Activated T-cell treated with anti-CD3 and anti-CD28 coated beads for 4 hours (primary cell): ENCODE data around the gene NARF.

Experiments used
- DNase-seq: peaks from one replicate; pipeline ENCODE4 v3.0.0-alpha.2; 2020

Gene NARF

DNA sequence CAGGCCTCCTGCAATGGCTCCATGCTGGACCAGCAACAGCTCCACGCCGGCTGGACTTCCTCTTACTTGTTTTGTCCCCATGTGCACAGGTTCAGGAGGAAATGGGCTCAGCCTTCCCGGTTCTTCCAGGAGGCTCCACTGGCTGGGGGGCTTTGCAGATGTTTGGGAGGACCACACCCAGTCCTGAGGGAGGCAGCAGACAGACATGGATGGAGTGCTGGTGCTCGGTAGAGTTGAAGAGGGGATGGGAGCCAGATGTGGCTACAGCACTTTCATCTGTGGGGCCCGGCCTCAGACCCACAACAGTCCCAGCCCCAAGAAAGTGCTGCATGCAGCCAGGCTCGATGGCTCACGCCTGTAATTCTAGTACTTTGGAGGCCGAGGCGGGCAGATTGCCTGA, 21.8 kb downstream of the NARF start:
- DNase-seq: no peak

DNA sequence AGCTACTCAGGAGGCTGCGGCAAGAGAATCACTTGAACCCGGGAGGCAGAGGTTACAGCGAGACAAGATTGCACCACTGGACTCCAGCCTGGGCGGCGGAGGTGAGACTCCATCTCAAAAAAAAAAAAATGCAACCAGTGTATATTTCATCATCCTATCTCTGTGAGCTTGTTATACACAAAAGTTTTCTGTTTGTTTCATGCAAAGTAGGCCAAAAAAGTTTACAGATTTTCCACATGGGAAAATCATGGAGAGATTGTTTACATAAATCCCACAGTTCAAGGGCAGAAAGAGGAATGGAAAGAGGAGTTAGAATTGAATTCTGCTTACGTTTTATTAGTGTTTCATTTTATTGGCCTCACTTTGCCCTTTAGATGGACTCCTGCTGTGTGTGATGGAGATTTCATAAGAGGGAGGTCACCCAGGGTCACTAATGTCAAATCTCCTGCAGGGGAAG, 24.7 kb downstream of the NARF start:
- DNase-seq: no peak

GRCh38 chr17:82483836-82484235, 25.3 kb downstream of the NARF start:
- DNase-seq: no peak

- DNase-seq: no peak
Measured at GRCh38 chr17:82486231-82487094, 27.9 kb downstream of the NARF start.

DNA sequence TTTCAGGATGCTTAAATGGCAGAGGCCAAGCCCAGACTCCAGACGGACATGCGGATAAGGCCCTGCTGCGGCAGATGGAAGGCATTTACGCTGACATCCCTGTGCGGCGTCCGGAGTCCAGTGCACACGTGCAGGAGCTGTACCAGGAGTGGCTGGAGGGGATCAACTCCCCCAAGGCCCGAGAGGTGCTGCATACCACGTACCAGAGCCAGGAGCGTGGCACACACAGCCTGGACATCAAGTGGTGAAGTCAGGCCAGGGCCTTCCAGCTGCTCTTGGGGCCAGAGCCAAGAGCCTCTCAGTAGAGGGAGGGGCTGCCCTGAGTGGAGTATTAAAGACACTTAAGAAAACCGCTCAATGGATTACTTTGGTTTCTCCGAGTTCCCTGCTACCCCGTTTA, 29.4 kb downstream of the NARF start:
- DNase-seq: no peak

GRCh38 chr17:82489117-82489516, 30.6 kb downstream of the NARF start:
- no peak for DNase-seq

DNA sequence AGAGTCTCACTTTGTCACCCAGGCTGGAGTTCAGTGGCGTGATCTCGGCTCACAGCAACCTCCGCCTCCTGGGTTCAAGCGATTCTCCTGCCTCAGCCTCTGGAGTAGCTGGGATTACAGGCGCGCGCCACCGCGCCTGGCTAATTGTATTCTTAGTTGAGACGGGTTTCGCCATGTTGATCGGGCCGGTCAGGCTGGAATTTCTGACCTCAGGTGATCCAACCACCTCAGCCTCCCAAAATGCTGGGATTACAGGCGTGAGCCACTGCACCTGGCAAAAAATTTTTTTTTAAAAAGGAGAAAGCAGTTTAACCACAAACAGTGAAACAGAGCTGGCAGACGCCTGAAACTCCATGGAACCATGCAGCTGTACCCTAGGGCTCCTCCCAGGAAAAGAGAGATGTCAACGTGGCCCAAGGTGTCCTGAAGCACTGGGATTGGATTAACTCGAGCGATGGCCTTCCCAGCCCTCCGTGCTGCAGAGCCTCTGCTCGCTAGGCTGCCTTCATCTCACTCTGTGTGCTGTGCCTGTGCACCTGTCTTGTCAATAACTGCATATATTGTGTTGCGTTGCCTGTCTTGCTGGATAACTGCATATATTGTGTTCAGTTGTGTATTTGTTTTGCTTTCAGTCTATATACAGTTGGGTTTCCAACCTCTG, 31.4 kb downstream of the NARF start:
- no peak for DNase-seq

DNA sequence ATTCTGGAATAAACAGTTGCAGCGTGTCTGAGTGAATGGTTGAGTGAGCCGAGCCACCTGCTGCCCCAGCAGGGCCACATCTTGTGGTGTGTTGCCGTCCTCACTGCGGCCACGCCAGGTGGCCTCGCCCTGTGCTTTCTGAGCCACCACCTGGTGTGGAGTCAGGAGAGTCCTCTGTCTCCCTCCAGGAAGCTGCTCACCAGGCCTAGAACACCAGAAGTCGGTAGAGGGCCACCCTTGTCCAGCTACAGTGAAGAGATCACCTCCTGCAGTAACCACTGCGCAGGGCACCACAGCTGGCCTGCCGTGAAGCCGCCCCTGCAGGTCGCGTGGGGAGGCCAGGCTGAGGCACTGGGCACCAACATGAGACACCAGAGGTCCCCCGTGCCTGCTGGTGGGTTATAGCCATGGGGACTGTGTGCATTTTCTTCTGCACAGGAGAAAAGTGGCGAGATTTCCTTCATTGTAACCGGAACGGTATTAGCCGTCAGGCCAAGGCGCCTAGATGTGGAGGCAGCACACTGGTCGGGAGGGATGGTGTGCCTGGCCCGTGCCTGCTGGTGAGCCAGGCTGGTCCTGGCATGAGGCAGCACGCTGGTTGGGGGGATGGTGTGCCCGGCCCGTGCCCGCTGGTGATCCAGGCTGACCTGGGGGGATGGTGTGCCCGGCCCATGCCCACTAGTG, 32.1 kb downstream of the NARF start:
- no peak for DNase-seq

- no peak for DNase-seq
Measured at GRCh38 chr17:82491196-82491530, 32.6 kb downstream of the NARF start.

DNA sequence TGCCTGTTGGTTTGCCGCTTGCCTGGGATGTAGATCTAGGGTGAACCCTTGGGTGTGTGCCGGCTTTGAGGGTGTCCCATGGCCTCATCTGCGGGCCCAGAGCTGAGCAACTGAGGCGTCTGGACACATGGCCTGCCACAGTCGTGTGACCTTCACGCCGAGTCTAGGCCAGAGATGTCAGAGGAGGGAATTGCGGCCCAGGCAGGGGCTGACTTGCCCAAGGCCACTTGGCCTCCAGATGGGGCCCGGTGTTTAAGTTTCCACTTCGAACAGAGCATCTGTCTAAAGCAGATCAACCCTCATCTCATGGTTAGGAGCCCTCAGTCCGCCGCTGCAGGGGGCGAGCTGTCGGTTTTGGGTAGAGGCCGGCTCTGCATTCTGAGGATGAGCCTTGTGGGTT, 33.0 kb downstream of the NARF start:
- no peak for DNase-seq

DNA sequence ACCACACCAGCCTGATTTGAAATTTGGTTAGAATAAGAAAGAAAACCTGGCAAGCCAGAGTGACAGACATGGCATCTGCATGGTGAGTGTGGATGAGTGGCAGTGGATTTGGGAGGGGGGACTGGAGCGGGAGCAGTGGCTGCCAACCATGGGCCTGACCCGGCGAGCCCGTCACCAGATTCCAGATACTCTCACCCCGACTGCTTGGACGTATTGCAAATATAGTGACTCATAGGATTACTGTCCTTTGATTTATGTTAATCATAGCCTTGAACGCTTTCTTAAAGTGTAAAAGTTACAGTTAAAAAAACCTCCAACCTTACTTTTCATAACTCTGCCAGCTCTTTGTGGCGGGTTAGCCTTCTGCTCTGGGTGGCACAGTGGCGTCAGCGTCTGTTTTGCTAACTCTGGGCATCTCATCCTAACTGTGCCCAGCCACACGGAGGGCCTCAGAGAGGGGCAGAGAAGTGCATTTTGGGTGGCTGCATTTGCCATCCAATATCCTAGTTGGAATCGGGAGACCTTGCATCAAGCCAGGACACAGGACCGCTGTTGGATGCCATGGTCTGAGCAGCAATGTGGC, 34.2 kb downstream of the NARF start:
- no peak for DNase-seq

GRCh38 chr17:82493226-82493781, 34.8 kb downstream of the NARF start:
- no peak for DNase-seq

DNA sequence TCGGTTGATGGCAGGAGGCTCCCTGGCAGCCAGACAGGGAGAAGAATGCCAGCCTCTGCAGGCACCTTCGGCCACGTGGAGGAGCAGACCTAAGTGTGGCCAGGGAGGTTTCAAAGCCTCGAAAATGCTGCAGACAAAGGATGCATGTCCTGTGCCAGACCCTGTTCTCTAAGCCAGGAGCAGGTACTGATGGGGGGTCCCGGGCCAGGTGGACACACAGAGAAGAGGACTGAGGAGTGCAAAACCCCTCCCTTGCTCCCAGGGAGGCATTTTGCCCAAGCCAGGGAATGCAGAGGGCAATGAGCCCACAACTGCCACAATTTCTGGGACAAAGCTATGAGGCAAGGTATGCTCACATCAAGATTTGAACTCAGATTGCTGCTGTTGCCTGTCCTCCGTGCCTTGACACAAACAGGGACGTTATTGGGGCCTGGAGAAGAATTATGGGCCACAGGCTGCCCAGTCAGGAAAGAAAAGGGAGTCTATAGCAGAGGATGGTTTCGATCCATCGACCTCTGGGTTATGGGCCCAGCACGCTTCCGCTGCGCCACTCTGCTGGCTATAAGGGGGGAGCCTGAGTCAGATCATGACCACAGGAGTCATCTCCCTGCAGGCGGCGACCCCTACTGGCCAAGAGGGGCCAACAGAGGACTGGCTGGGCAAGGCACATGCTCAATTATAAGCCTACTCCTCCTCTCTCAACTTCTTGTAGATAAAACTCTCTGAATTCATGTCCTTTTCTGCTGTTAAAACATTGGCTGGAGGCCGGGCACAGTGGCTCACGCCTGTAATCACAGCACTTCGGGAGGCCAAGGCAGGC, 35.9 kb downstream of the NARF start:
- peak; percentile 76 for DNase-seq

DNA sequence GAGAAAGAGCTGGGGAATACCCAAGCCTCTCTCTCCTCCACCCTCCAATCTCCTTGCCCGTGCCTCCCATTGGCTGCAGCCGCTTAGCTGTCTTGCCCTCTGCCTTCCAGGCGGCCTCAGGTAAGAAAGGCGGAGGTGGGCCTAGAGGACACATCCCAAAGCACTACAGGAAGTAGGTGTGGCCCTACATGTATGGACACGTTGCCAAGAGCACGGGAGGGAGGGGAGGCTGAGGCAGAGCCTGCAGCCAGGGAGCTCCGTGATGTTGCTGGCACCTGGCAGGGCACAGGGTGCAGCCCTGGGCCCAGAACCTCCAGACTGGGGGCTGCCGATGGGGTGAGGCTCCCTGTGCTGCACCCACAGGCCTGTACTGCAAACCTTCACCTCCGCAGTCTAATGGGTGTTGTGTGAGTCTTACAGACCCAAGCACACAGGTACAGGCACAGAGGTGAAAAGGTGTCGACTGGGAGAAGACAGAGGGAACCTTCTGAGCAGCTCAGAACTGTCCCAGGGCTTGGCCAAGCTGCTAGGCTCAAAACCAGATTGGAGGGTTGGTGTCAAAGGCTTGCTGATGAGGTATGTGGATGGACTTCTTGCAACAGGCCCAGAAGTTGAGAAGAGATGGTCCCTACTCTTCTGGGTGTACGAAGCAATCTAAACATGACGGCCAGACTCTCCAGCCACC, 37.4 kb downstream of the NARF start:
- no peak for DNase-seq

DNA sequence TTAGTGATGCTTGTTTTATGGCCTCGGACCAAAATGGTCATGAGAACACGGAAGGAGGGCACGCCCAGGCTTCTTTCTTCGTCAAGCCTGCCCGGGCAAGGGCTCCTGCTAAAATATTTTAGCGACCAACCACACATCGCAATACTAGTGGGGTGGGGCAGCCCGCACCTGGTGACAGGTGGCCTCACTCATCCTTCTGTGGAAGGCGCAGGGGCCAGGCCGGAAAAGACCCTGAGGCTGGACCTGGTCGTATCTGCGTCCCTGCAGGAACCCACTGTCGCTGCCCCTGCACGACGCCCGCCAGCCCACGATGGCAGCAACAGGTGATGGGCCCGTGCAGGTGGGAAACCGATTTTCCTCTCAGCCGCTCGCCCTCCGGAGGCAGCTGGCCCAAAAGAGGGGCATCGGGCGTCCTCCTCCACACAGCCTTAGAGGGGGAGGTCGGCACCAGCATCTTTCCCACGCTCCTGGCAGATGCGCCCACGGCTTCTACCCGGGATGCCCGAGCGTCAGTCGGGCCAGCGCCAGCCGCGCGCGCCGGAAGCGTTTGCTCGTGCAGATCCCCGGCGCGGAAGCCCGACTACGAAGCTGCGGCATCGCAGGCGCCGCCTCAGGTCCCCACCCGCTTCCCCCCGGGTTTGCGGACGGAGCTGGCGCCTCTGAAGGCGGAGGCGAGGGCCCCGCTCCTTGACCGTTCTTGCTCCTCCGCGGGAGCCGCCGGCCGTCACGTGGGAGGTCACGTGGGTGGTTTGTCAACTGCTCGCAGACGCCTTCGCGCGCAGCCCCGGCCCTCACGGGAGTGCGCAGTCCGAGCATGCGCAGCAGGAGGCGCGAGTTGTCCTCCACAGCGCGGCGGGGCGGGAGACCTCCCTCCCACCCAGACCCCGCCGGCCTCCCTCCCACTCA, 38.2 kb downstream of the NARF start:
- peak; percentile 81 for DNase-seq

DNA sequence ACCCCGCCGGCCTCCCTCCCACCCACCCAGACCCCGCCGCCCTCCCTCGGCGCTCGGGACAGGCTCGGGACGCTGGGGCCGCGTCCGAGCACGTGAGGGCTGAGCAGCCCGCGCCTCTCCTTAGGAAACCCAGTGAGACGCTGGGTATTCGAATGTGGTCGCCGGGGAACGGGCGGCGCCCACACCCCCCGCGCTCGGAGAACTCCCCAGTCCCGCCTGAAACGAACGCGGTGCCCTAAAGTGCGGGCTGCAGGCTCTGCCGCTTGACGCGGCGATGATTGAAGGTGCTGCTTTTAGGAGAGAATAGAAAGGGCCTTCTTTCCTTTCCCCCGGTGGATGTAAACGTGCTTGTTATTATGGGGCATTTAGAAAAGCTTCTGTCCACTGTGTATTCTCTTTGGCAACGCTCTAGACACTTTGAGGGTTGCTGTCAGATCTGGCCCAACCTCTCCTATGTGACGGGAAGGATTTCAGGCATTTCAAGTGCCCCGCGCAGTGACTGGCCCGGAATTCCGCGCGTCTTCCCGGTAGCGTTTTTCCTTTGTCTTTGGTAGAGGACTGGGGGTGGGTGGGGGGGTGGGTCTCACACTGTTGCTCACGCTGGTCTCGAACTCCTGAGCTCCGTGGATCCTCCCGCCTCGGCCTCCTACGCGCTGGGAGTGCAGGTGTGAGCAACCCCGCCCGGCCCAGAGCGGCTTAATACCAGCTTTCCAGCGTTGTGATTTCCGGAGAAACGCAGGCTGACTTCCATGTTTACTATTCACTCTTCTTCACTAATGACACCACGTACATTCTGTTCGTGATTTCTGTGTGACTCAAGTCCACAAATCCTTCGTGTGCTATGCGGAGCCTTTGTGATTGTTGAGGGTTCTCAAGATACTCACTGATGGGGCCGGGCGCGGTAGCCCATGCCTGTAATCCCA, 39.2 kb downstream of the NARF start:
- DNase-seq: no peak

DNA sequence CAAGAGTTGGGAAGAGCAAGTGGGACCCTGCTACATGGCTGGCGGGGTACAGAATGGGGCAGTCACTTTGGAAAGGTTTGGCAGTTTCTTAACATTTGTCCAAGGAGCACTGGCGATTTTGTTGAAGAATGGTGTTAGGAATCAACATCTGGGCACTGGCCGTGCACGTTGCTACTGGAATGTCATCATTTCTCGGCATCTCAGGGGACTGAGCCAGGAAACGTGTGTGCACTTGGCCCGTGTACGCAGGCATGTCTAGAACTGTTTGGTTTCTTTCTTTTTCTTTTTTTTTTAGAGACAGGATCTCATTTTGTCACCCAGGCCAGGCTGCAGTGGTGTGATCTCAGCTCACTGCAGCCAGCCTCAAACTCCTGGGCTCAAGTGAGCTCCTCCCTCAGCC, 43.7 kb downstream of the NARF start:
- no peak for DNase-seq

- no peak for DNase-seq
Measured at GRCh38 chr17:82503094-82503727, 44.7 kb downstream of the NARF start.

GRCh38 chr17:82503728-82504308, 45.3 kb downstream of the NARF start:
- no peak for DNase-seq
